ENCODE measurements around the gene MGAT4B.

- TF ChIP-seq MAX (IDR thresholded peaks at IDR 0.05) (no peak), YY1 (IDR thresholded peaks at IDR 0.05; ENCODE audit: low read depth) (no peak), REST (IDR thresholded peaks at IDR 0.05; ENCODE audit: low read depth) (no peak)
Observed at GRCh38 chr5:179747811-179748210, 58.9 kb downstream of the MGAT4B start.
